Stimulated activated CD4-positive, alpha-beta T cell treated with anti-CD3 and anti-CD28 coated beads, TNF-alpha, amount 100 ng/mL, for 1 hour (primary cell): ENCODE data around the gene GPRC5B.

ENCODE experiments used
- DNase-seq, 3 donors: peaks; one replicate each; pipeline ENCODE4 v3.0.0-alpha.2; 2020; ENCODE audit warnings: low read depth in 3 of 3, low spot score in 1 of 3

The GPRC5B gene

GRCh38 chr16:19848756-19849155, 35.9 kb downstream of the GPRC5B start:
- no peak for DNase-seq

GRCh38 chr16:19846436-19846835, 38.2 kb downstream of the GPRC5B start:
- DNase-seq, result no peak

GRCh38 chr16:19844945-19845641, 39.6 kb downstream of the GPRC5B start:
- DNase-seq, result no peak

GRCh38 chr16:19843371-19843770, 41.3 kb downstream of the GPRC5B start:
- DNase-seq, result no peak

- no peak for DNase-seq
Observed at GRCh38 chr16:19842426-19843157, 42.1 kb downstream of the GPRC5B start.

- DNase-seq, result no peak
Observed at GRCh38 chr16:19841184-19841583, 43.5 kb downstream of the GPRC5B start.

- no peak for DNase-seq
Observed at GRCh38 chr16:19840524-19841110, 44.0 kb downstream of the GPRC5B start.

- no peak for DNase-seq
Observed at GRCh38 chr16:19837984-19838707, 46.5 kb downstream of the GPRC5B start.

- no peak for DNase-seq
Observed at GRCh38 chr16:19837331-19837980, 47.2 kb downstream of the GPRC5B start.

GRCh38 chr16:19835968-19836421, 48.7 kb downstream of the GPRC5B start:
- DNase-seq, result no peak

- no peak for DNase-seq
Observed at GRCh38 chr16:19835196-19835595, 49.5 kb downstream of the GPRC5B start.

- no peak for DNase-seq
Observed at GRCh38 chr16:19833581-19833980, 51.1 kb downstream of the GPRC5B start.

GRCh38 chr16:19833176-19833575, 51.5 kb downstream of the GPRC5B start:
- DNase-seq, result no peak

GRCh38 chr16:19831678-19832077, 53.0 kb downstream of the GPRC5B start:
- DNase-seq, result no peak

GRCh38 chr16:19830902-19831560, 53.6 kb downstream of the GPRC5B start:
- DNase-seq, result no peak

- DNase-seq, result no peak
Observed at GRCh38 chr16:19829844-19830692, 54.6 kb downstream of the GPRC5B start.

- DNase-seq, result no peak
Observed at GRCh38 chr16:19824216-19824615, 60.4 kb downstream of the GPRC5B start.

- DNase-seq, result no peak
Observed at GRCh38 chr16:19823322-19823721, 61.3 kb downstream of the GPRC5B start.

- no peak for DNase-seq
Observed at GRCh38 chr16:19822533-19822932, 62.1 kb downstream of the GPRC5B start.

- DNase-seq, result no peak
Observed at GRCh38 chr16:19817875-19818274, 66.8 kb downstream of the GPRC5B start.
